ENCODE data around the gene GPSM1.

GPSM1 gene

GRCh38 chr9:136333045-136333444 lies 5.7 kb downstream of the GPSM1 start:
- no peak for DNase-seq

GRCh38 chr9:136333486-136333885 lies 6.1 kb downstream of the GPSM1 start:
- no peak for DNase-seq

- no peak for DNase-seq
Measured at GRCh38 chr9:136334541-136334940, 7.2 kb downstream of the GPSM1 start.

GRCh38 chr9:136335296-136336155 lies 8.2 kb downstream of the GPSM1 start:
- DNase-seq = no peak

- peak; percentile 62 for DNase-seq
Measured at GRCh38 chr9:136336156-136336870, 9.0 kb downstream of the GPSM1 start.

- no peak for DNase-seq
Measured at GRCh38 chr9:136336881-136337280, 9.5 kb downstream of the GPSM1 start.

GRCh38 chr9:136337416-136338395 lies 10.4 kb downstream of the GPSM1 start:
- no peak for DNase-seq

GRCh38 chr9:136338511-136338910 lies 11.2 kb downstream of the GPSM1 start:
- DNase-seq = no peak

- peak; percentile 45 for DNase-seq
Measured at GRCh38 chr9:136339173-136339957, 12.0 kb downstream of the GPSM1 start.

- no peak for DNase-seq
Measured at GRCh38 chr9:136339958-136340310, 12.6 kb downstream of the GPSM1 start.

GRCh38 chr9:136340356-136341041 lies 13.2 kb downstream of the GPSM1 start:
- DNase-seq = no peak

- DNase-seq = no peak
Measured at GRCh38 chr9:136341042-136341655, 13.8 kb downstream of the GPSM1 start.

GRCh38 chr9:136341769-136342168 lies 14.4 kb downstream of the GPSM1 start:
- DNase-seq = no peak

GRCh38 chr9:136342181-136343120 lies 15.1 kb downstream of the GPSM1 start:
- DNase-seq = peak; percentile 56

GRCh38 chr9:136343121-136343883 lies 16.0 kb downstream of the GPSM1 start:
- DNase-seq = no peak

GRCh38 chr9:136343884-136344269 lies 16.5 kb downstream of the GPSM1 start:
- no peak for DNase-seq

GRCh38 chr9:136344544-136345280 lies 17.4 kb downstream of the GPSM1 start:
- no peak for DNase-seq
